Measurements from ENCODE around the gene GRHPR.

DNA sequence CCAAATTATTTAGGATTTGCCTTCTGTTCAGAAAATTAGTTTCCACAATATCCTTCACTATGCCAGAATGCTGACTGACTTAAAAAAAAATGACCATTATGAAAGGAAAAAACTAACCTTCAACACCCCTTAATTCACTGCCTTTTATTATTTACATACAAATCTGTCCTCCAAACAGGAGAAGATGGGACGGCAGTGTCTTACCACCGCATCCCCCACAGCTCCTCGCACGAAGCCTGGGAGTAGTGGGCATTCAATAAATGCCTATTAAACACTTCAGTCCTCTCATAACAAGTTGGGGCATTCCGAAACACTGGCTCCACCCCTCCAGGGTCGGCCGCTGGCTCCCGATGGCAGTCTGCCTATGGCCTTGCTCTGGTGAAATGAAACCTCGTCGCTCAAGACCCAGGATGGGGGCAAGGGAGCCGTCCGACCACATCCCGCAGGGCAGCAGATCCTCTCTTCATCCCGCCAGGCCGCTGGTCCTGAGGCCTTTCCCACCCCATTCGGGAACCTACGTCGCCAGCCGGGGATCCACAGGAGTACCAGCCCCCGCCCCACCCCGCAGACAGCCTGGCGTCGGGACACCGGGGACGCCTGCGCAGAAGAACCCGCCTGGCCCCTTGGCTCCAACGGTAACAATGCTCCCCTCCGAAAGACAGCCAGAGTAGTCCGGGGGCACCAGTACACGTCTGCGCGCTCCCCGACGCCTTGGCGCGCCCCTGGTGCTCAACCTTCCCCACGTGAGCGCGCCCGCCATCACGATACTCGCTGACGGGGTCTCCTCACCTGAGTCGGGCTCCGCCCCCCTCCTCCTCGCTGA lies 42.1 kb downstream of the GRHPR start:
- TF ChIP-seq GATA2 (IDR thresholded peaks at IDR 0.05; ENCODE audit: low read depth, low read length), result no peak
- no peak for TF ChIP-seq GATA3 (IDR thresholded peaks at IDR 0.05; ENCODE audit: low read depth, low read length)
